ENCODE results near the gene GRIK4. TPM values are rescaled to one million over a fixed set of nuclear protein-coding genes. Genes with fewer than 3 reads are reported as not detected.
"Not testable (repeated sequence)": the region's sequence is repeated elsewhere in the genome, so short reads cannot be mapped to it uniquely, and the experiment has no call there.

GRIK4 gene
- total RNA-seq, 1 experiment from 2014 or later, result 3.3 TPM

- H3K27me3 Mint-ChIP-seq (ENCODE audit: low read depth); H3K27ac Mint-ChIP-seq; DNase-seq (ENCODE audit: low spot score); POLR2A ChIA-PET; CTCF ChIA-PET; H3K4me3 Mint-ChIP-seq; ATAC-seq; H3K4me1 Mint-ChIP-seq: not testable (repeated sequence)
- H3K36me3 Mint-ChIP-seq, result peaks cover 12% of the 10 kb centered on the region
- H3K9me3 Mint-ChIP-seq, result peaks cover 27% of the 10 kb centered on the region
These were observed 71.0 kb downstream of the GRIK4 start for GRCh38 chr11:120582535-120582934.

- no peak for TF ChIP-seq HMGXB4 (CRISPR knock-in tag; IDR thresholded peaks at IDR 0.05)
- no peak for TF ChIP-seq ZNF532 (CRISPR knock-in tag; IDR thresholded peaks at IDR 0.05; ENCODE audit: borderline replicate concordance)
- no peak for TF ChIP-seq USF2 (CRISPR knock-in tag; IDR thresholded peaks at IDR 0.05)
- no peak for TF ChIP-seq ZNF396 (CRISPR knock-in tag; IDR thresholded peaks at IDR 0.05; ENCODE audit: borderline replicate concordance)
- TF ChIP-seq ETV6 (CRISPR knock-in tag; IDR thresholded peaks at IDR 0.05), result no peak
- no peak for TF ChIP-seq SP1 (CRISPR knock-in tag; conservative IDR thresholded peaks at IDR 0.05)
- Mint-ChIP-seq H3K4me1 (peaks cover 10% of the 10 kb centered on the region), H3K27me3 (ENCODE audit: low read depth) (peaks cover 4% of the 10 kb centered on the region; the same call in 1 of the 2 replicates), H3K27ac (no peak overlapping the region), H3K4me3 (no peak overlapping the region), H3K36me3 (peaks cover 12% of the 10 kb centered on the region), H3K9me3 (peaks cover 27% of the 10 kb centered on the region)
- ChIA-PET CTCF (no interaction called here), POLR2A (no interaction called here)
- DNase-seq (ENCODE audit: low spot score), result peak; percentile 0
- ATAC-seq, result no peak
These were observed 74.5 kb downstream of the GRIK4 start for GRCh38 chr11:120586072-120586471.

- H3K4me3 Mint-ChIP-seq, result no peak overlapping the region
- H3K27me3 Mint-ChIP-seq (ENCODE audit: low read depth), result peaks cover 8% of the 10 kb centered on the region
- H3K4me1 Mint-ChIP-seq, result peaks cover 15% of the 10 kb centered on the region
- peaks cover 12% of the 10 kb centered on the region for H3K36me3 Mint-ChIP-seq
- H3K9me3 Mint-ChIP-seq, result peaks cover 27% of the 10 kb centered on the region
- ChIA-PET CTCF (interaction anchor here (1.4 kb wide), 1 partner anchor 38 kb away, joined by 3 read pairs; no protein-coding TSS in a partner anchor), POLR2A (no interaction called here)
- ATAC-seq (no peak), DNase-seq (ENCODE audit: low spot score) (peak; percentile 6)
- no peak overlapping the region for H3K27ac Mint-ChIP-seq
- TF ChIP-seq ZNF232 (CRISPR knock-in tag; IDR thresholded peaks at IDR 0.05) (no peak), TCF7 (CRISPR knock-in tag; IDR thresholded peaks at IDR 0.05; ENCODE audit: low read depth) (no peak), SMAD3 (CRISPR knock-in tag; IDR thresholded peaks at IDR 0.05; ENCODE audit: borderline replicate concordance) (no peak), E2F1 (CRISPR knock-in tag; IDR thresholded peaks at IDR 0.05) (no peak), IRF1 (CRISPR knock-in tag; IDR thresholded peaks at IDR 0.05) (no peak), OVOL2 (CRISPR knock-in tag; IDR thresholded peaks at IDR 0.05; ENCODE audit: borderline replicate concordance) (no peak), NFATC4 (CRISPR knock-in tag; IDR thresholded peaks at IDR 0.05) (no peak)
These were observed 75.2 kb downstream of the GRIK4 start for GRCh38 chr11:120586728-120587127.

Measured in WTC11 (cell line).